Lower leg skin (tissue), 4 donors: ENCODE measurements around the gene LEMD3. TPM values are rescaled to one million over a fixed set of nuclear protein-coding genes. Genes with fewer than 3 reads are reported as not detected.

Experiments
- DNase-seq, 2 donors: peaks; one replicate each; pipeline ENCODE4 v3.0.0-alpha.2; 2019; ENCODE audit warnings: low spot score in 2 of 2
- H3K4me3 ChIP-seq: fragments of 200-600 bp; sonication (generic); 2 replicates; pipeline ENCODE4 v1.5.1; 2017; ENCODE audit warnings: mild to moderate bottlenecking, low read depth; ENCODE audit not compliant: poor library complexity, severe bottlenecking
- CTCF ChIP-seq, 3 donors: fragments of 450-650 bp; IDR thresholded peaks; one replicate each; pipeline ENCODE4 v1.5.1; 2016; ENCODE audit warnings: antibody characterized with exemption in 3 of 3, mild to moderate bottlenecking in 3 of 3, moderate library complexity in 2 of 3
- POLR2A ChIP-seq, 2 donors: fragments of 450-650 bp; IDR thresholded peaks; one replicate each; pipeline ENCODE4 v1.6.1; 2016 to 2017; ENCODE audit warnings: antibody characterized with exemption in 2 of 2, mild to moderate bottlenecking in 1 of 2, moderate library complexity in 1 of 2
- WGBS, 2 donors: methylation state at CpG; one replicate each; pipeline ENCODE4 v1.1.5; 2018; 5-methylcytosine and 5-hydroxymethylcytosine counted together
- intact Hi-C: fragments of 100-400 bp; cut with DNase I; formaldehyde crosslinking; loops from one replicate; pipeline ENCODE4 v1.15.0; 2023; ENCODE audit warnings: low total_unique reads
- total RNA-seq, 4 donors: library from RNA; depleted of rRNA; stranded (reverse); fragments of >200 nt; gene quantifications; one replicate each; pipeline ENCODE4 v1.1.0, GENCODE V29; 2016

The LEMD3 gene
- total RNA-seq, 4 donors from 2014 or later: 45.1 to 89.8 (median 53.7) TPM

GRCh38 chr12:65147312-65147905 lies 22.0 kb upstream of the LEMD3 start:
- H3K4me3 ChIP-seq: no peak overlapping the region
- DNase-seq: no peak
- intact Hi-C loops: no loop called here
- WGBS, 2 donors: 39 to 65% methylated on average over 2 of the region's 2 CpGs
- TF ChIP-seq POLR2A (IDR thresholded peaks at IDR 0.05) (no peak), CTCF (IDR thresholded peaks at IDR 0.05) (no peak)

GRCh38 chr12:65152012-65152411 lies 17.4 kb upstream of the LEMD3 start:
- no peak for TF ChIP-seq POLR2A (IDR thresholded peaks at IDR 0.05)
- no peak for TF ChIP-seq CTCF (IDR thresholded peaks at IDR 0.05)
- no peak overlapping the region for H3K4me3 ChIP-seq
- DNase-seq: no peak
- intact Hi-C loops: no loop called here

GRCh38 chr12:65152596-65152995 lies 16.8 kb upstream of the LEMD3 start:
- intact Hi-C loops: no loop called here
- no peak for DNase-seq
- WGBS, 2 donors: 26 to 36% methylated on average over 1 of the region's 1 CpG
- TF ChIP-seq CTCF (IDR thresholded peaks at IDR 0.05) (no peak), POLR2A (IDR thresholded peaks at IDR 0.05) (no peak)
- no peak overlapping the region for H3K4me3 ChIP-seq

- no peak overlapping the region for H3K4me3 ChIP-seq
- intact Hi-C loops: no loop called here
- TF ChIP-seq POLR2A (IDR thresholded peaks at IDR 0.05) (no peak), CTCF (IDR thresholded peaks at IDR 0.05) (no peak)
- no peak for DNase-seq
- 76 to 78% methylated on average over 3 of the region's 3 CpGs for WGBS, 2 donors
These were observed 13.6 kb upstream of the LEMD3 start for GRCh38 chr12:65155784-65156183.

- no peak for DNase-seq
- intact Hi-C loops: no loop called here
- H3K4me3 ChIP-seq: no peak overlapping the region
- TF ChIP-seq CTCF (IDR thresholded peaks at IDR 0.05) (no peak), POLR2A (IDR thresholded peaks at IDR 0.05) (no peak)
- WGBS, 2 donors: 66 to 78% methylated on average over 2 of the region's 2 CpGs
These were observed 13.0 kb upstream of the LEMD3 start for GRCh38 chr12:65156366-65156841.

- WGBS, 2 donors: 80 to 87% methylated on average over 4 of the region's 4 CpGs
- intact Hi-C loops: no loop called here
- no peak overlapping the region for H3K4me3 ChIP-seq
- no peak for DNase-seq
- TF ChIP-seq CTCF (IDR thresholded peaks at IDR 0.05): no peak
- no peak for TF ChIP-seq POLR2A (IDR thresholded peaks at IDR 0.05)
These were observed 12.3 kb upstream of the LEMD3 start for GRCh38 chr12:65157091-65157490.
